HG02610 (cell line): ENCODE data around the gene AREL1.
"Not testable (repeated sequence)": the region's sequence is repeated elsewhere in the genome, so short reads cannot be mapped to it uniquely, and the experiment has no call there.

ENCODE experiments used
- ATAC-seq: cut with Tn5 transposase; IDR thresholded peaks from one replicate; pipeline ENCODE4 v1.9.1; 2021; ENCODE audit warnings: mild to moderate bottlenecking, moderate library complexity; ENCODE audit not compliant: unreplicated experiment

Gene AREL1

GRCh38 chr14:74712499-74713394, at the start of gene AREL1, which contains the start of gene FCF1:
TSS of gene AREL1 (minus strand) at chr14:74713080. CDS start at chr14:74685615, 27,465 bp downstream.
TSS of gene FCF1 (plus strand) at chr14:74713144. CDS start at chr14:74713198, 54 bp downstream.
- peak; percentile 93 for ATAC-seq

DNA sequence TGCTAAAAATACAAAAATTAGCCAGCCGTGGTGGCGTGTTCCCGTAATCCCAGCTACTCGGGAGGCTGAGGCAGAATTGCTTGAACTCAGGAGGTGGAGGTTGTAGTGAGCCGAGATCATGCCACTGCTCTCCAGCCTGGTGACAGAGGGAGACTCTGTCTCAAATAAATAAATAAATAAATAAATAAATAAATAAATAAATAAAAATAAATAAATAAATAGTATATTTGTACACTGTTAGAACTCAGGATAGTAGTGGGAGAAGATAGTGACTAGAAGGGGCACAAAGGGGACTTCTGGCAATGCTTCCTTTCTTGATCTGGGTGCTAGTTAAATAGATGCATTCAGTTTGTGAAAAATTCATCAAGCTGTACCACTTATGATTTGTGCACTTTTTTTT, 45.6 kb upstream of the AREL1 start:
- not testable (repeated sequence) for ATAC-seq

DNA sequence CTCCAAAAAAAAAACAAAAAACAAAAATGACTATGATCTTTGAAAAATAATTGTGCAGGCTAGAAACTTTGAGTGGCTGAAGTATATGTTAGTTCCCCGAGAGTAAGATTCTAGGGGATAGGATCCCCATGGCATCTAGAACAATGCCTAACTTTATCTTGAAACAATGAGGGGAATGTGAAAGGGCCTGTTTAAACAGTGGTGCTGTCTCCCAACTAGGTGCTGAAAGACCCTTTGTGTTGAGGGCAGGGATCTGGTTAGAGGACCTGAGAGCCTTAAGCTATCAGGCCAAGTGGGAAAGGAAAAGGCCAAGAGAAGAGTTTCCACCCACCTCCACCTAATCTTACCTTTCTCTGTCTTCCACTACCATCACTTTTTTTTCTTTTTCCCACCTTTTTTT, 43.4 kb upstream of the AREL1 start:
- ATAC-seq = no peak

DNA sequence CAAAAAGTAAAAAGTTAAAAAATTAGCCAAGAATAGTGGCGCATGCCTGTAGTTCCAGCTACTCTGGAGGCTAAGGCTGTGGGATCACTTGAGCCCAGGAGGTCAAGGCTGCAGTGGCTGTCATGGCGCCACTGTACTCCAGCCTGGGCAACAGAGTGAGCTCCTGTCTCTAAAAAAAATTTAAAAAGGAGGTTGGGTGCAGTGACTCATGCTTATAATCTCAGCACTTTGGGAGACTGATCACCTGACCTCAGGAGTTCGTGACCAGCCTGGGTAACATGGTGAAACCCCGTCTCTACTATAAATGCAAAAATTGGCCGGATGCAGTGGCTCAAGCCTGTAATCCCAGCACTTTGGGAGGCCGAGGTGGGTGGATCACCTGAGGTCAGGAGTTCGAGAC, 42.0 kb upstream of the AREL1 start:
- ATAC-seq = no peak

GRCh38 chr14:74754157-74754556, 41.3 kb upstream of the AREL1 start:
- no peak for ATAC-seq

- no peak for ATAC-seq
Observed at GRCh38 chr14:74747237-74747636, 34.4 kb upstream of the AREL1 start.

DNA sequence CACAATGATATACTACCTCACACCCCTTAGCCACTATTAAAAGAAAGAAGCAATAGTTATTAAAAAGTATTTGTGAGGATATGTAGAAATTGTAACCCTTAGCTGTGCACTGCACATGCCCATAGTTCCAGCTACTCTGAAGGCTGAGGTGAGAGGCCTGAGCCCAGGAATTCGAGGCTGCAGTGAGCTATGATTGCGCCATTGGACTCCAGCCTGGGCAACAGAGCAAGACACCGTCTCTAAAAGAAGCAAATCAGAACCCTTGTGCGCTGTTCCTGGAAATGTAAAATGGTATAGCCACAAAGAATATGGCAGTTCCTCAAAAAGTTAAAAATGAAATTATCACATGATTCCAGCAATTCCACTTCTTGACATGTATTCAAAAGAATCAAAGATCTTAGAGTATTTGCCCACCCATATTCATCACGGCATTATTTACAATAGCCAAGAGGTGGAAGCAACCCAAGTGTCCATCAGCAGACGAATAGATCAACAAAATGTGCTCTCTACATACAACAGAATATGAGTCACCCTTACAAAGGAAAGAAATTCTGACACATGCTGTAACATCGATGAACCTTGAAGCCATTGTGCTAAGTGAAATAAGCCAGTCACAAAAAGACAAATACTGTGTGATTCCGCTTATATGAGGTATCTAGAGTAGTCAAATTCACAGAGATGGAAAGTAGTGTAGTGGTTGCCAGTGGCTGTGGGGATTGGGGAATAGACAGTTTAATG, 26.6 kb upstream of the AREL1 start:
- ATAC-seq = no peak

GRCh38 chr14:74737753-74738325, 25.0 kb upstream of the AREL1 start:
- no peak for ATAC-seq

- no peak for ATAC-seq
Observed at GRCh38 chr14:74735125-74735524, 22.2 kb upstream of the AREL1 start.

GRCh38 chr14:74733221-74733620, 20.3 kb upstream of the AREL1 start:
- no peak for ATAC-seq

- no peak for ATAC-seq
Observed at GRCh38 chr14:74732387-74732786, 19.5 kb upstream of the AREL1 start.

- no peak for ATAC-seq
Observed at GRCh38 chr14:74723134-74723533, 10.3 kb upstream of the AREL1 start.

DNA sequence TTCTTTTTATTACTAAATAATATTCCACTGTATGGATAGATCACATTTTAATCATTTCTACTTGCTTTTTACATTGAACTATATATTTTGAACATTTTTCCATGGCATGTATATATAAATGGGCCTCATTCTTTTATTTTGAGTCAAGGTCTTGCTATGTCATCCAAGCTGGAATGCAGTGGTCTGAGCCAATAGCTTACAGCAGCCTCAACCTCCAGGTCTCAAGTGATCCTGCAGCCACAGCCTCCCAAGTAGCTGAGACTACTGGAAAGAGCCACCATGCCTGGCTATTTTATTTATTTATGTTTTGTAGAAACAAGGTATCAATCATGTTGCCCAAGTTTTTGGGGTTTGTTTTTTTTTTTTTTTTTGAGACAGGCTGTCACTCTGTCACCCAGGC, 7.6 kb upstream of the AREL1 start:
- no peak for ATAC-seq

- no peak for ATAC-seq
Observed at GRCh38 chr14:74713395-74713735, 485 bp upstream of the AREL1 start.

DNA sequence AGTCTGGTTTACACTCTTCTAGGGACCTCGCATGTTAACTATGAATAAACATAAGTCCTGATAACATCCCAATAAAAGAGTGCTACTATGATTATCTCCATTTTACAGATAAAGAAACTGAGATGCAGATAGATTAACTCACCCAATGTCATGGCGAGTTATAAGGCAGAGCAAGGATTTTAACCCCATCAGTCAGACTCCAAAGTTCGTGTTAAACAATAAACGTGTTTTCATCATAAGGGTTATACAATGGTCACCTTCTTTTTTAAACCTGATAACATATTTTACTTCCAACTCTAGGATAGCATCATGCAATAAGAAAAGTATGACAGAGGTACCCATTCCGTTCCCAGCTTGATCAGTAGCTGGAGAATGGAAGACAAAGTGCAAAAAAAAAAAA, 1.2 kb downstream of the AREL1 start:
- no peak for ATAC-seq

DNA sequence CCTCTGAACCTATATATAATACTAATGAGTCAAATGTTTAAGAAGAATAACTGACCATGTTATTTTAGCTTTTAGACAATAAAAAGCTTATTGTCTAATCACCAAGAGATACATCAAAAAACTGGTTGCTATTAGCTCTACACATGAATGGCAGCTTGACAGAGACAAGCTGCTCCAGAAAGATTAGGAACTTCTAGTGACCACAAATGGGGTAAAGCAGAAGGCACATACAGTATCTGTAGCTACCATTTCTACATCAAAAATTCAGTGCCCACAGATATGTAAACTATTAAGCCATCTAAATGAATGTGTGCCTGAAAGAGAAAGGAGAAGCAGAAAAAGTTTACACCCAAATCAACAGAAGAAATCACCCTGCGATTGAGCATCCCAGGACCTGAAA, 2.4 kb downstream of the AREL1 start:
- ATAC-seq = no peak

- no peak for ATAC-seq
Observed at GRCh38 chr14:74705613-74706500, 7.0 kb downstream of the AREL1 start.

DNA sequence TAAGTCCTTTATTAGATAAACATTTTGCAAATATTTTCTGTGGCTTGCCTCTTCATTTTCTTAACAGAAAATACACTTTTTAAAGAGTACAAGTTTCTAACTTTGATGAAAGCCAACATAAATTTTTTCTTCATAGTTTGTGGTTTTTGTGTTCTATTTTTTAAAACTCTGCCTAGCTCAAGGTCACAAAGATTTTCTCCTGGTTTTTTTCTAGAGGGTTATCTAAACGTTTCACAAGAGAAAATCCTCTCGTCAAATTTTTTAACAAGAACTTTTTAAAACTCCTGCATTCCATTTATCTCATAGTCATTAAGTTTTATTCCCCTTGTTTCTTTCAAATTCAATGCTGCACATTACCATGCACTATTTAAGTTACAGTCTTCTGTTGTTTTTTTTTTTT, 8.2 kb downstream of the AREL1 start:
- no peak for ATAC-seq

DNA sequence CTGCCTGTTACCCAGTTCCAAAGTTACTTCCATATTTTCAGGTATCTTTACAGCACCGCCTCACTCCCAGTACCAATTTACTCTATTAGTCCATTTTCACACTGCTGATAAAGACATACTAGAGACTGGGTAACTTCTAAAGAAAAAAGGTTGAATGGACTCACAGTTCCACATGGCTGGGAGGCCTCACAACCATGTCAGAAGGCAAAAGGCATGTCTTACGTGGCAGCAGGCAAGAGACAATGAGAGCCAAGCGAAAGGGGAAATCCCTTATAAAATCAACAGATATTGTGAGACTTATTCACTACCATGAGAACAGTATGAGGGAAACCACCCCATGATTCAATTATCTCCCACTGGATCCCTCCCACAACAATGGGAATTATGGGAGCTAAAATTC, 9.8 kb downstream of the AREL1 start:
- ATAC-seq = no peak

- ATAC-seq = no peak
Observed at GRCh38 chr14:74702293-74702692, 10.6 kb downstream of the AREL1 start.

DNA sequence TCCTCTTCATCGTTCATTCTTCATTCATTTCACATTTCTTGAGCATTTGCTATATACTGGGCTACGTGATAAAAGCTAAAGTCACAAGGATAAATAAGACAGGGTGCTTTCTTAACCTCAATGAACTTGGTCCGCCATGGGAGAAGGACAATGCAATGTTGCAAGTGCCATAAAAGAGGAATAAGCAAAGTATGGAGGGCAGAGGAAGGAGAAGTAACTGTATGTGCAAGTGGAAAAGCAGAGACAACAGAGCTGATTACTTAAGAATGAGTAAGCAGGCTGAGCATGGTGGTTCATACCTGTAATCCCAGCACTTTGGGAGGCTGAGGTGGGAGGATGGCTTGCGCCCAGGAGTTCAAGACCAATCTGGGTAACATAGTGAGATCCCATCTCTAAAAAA, 14.4 kb downstream of the AREL1 start:
- ATAC-seq = no peak
